ENCODE results near the gene UPK3B.
"Not testable (repeated sequence)": the region's sequence is repeated elsewhere in the genome, so short reads cannot be mapped to it uniquely, and the experiment has no call there.

- not testable (repeated sequence) for TF ChIP-seq POLR2A, CTCF (IDR thresholded peaks at IDR 0.05)
Observed at GRCh38 chr7:76462271-76462882, 48.0 kb upstream of the UPK3B start.

Measured in Peyer's patch (tissue), 4 donors.